ENCODE data around the gene DOCK9.

GRCh38 chr13:98885600-98885999 lies 92.3 kb downstream of the DOCK9 start:
- TF ChIP-seq CTCF (IDR thresholded peaks at IDR 0.05) (no peak), EP300 (IDR thresholded peaks at IDR 0.05) (no peak)

Measured in esophagus muscularis mucosa (tissue), 3 donors.